HG02938 (cell line): ENCODE data around the gene NMRK2.
"Not testable (repeated sequence)": the region's sequence is repeated elsewhere in the genome, so short reads cannot be mapped to it uniquely, and the experiment has no call there.

Experiments
- ATAC-seq: cut with Tn5 transposase; IDR thresholded peaks from one replicate; pipeline ENCODE4 v1.9.1; 2021; ENCODE audit warnings: mild to moderate bottlenecking, moderate library complexity; ENCODE audit not compliant: unreplicated experiment

The NMRK2 gene

GRCh38 chr19:3963458-3964255 is 30.8 kb downstream of the NMRK2 start:
- no peak for ATAC-seq

DNA sequence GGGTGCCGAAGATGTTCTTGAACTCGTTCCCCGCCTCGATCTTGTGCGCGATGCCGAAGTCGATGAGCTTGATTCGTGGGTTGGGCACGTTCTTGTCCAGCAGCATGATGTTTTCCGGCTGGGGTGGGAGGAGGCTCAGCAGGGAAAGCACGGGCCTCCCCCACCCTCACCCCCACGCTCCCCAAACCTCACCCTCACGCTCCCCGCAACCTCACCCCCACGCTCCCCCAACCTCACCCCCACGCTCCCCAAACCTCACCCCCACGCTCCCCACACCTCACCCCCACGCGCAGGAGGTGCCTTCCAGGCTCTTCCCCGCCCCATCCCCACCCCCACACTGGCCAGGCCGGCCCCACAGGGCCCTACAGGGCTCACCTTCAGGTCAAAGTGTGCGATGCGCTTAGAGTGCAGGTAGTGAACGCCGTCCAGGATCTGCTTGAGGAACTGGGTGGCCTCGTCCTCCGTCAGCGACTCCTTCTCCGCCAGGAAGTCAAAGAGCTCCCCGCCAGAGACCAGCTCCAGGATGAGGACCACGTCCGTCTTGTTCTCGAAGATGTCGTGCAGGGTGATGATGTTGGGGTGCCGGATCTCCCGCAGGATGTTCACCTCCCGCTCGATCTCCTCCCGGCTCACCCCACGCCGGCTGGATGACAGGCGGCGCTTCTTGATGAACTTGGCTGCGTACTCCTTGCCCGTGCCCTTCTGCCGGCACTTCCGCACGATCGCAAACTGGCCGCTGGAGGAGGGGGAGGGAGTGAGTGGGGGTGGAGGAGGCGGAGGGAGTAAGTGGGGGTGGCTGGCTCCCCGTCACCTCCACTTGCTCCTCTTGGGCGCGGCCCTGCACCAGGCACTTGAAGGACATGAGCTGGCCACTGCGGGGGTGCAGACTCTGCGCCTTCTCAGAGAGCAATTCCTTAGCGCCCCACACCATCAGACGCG is 31.7 kb downstream of the NMRK2 start:
- no peak for ATAC-seq

DNA sequence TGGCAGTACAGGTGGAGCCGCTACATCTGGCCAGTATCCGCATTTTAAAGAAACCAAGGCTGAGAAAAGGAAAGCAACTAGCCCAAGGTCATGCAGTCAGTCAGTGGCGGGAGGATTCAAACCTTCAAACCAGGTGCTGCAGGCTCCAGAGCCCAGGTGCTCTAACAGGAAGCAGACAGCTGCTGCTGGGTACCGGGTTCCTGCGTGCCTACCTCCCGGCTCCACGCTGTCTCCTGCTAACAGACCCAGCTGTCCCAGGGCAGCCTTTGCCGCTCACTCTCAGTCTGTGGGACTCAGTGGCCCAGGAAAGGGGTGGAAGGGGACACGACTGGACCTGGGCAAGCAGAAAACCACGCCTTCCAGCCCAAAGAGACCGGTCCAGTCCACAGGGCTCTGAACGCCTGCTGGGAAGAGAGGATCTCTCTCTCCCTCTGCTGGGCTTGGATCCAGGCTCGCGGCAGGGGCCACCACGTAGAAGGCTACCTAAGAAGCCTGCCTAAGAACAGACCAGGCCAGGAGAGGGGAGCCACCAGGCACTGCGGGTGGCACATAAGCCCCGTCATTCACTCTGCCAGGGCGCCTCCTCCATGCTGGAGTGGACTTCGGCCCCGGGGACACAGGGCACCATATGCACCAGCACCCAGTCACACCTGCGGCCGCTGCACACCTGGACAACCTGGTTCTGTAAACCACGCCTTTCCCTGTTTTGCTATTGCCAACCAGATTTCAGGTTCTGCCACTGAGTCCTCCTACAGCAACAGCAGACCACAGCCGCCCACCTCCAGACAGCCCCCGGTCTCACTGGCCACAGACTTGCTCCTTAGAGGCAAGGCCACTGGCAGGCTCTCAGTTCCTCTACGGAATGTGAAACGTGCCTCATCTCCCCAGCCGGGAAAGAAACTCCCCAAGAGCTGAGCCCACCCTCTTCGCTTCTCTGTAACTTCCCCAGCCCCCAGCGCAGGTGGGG is 33.5 kb downstream of the NMRK2 start:
- ATAC-seq = no peak

- ATAC-seq = not testable (repeated sequence)
Observed at GRCh38 chr19:3967983-3968382, 35.1 kb downstream of the NMRK2 start.

DNA sequence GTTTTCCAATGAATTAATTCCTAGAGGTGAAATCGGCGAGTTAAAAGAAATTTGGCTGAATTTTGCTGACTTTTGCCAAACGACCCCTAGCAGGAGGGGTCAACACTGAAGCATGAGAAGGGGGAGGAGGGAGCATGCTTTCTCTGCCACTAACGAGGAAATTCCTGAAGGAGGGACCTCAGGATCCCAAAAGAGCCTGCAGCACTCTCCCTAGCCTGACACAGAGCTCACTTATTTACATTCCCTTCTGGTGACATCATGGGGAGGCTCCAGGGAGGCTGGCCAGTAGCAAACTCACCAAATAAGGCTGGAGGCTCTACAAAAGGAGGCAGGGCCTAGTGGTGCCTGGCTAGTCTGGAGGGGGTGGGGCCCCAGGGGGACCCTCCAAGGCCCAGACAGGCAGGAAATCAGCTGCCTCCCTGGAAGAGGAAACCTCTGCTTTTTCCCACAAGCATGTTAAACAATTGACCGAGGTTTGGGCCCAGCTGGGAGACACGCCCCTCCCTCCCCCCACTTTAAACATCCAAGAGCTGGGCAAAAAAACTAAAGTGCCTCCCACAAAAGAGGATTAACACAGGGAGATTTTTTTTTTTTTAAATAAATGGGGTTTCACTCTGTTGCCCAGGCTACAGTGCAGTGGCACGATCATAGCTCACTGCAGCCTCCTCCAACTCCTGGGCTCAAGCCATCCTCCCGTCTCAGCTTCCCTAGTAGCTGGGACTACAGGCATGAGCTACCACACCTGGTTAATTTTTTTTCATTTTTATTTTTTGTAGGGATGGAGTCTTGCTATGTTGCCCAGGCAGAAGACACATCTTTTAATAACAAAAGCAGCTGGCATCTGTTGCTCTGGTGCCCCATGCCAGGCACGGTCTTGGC is 35.9 kb downstream of the NMRK2 start:
- ATAC-seq = no peak

- ATAC-seq = no peak
Observed at GRCh38 chr19:3969435-3970312, 36.8 kb downstream of the NMRK2 start.

DNA sequence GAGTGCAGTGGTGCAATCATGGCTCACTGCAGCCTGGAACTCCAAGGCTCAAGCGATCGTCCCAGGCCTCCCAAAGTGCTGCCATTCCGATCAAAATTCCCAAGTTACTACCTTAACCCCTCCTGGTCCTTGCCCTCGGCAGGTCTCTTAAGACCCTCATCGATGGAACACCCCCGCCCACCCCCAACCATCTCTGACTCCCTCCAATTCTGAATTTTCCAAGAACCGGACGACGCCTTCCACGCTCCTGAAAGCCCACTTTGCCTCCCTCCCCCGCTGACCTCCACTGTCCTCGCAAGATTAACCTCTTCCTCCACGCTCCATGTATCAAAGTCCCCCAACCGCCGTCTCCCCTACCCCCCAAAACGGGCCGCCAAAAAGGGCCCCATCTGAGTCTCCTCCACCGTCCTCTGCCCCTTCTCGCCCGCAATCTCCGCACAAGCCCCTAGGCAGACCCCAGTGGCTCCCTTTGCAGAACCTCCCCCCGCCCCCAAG is 37.5 kb downstream of the NMRK2 start:
- ATAC-seq = no peak

- peak; percentile 82 for ATAC-seq
Observed at GRCh38 chr19:3970808-3971598, 38.1 kb downstream of the NMRK2 start, which contains the start of gene DAPK3. Gene DAPK3, minus strand, starts transcription at chr19:3971099. Its CDS starts 1,364 bp downstream, at chr19:3969735.

GRCh38 chr19:3975144-3975543 is 42.3 kb downstream of the NMRK2 start:
- no peak for ATAC-seq

DNA sequence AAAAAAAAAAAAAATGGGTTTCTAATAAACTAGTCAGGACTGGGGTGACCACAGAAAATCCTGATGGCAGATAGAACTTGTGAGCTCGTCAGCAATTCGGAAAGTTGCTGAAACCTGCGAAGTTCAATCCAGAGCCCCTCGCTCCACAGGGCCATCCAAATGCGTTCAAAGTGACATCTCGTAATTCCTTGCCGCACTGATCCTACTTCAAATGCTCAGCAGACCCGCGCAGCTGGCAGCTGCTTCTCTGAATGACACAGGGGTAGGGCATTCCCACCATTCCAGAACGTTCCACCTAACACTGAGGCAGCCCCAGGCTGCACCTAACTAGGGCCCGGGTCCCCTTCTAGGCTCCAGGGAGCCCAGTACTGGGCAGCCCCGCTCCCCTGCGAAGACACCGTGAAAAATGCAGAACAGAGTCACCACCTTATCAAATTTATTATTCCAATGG is 42.8 kb downstream of the NMRK2 start:
- no peak for ATAC-seq

DNA sequence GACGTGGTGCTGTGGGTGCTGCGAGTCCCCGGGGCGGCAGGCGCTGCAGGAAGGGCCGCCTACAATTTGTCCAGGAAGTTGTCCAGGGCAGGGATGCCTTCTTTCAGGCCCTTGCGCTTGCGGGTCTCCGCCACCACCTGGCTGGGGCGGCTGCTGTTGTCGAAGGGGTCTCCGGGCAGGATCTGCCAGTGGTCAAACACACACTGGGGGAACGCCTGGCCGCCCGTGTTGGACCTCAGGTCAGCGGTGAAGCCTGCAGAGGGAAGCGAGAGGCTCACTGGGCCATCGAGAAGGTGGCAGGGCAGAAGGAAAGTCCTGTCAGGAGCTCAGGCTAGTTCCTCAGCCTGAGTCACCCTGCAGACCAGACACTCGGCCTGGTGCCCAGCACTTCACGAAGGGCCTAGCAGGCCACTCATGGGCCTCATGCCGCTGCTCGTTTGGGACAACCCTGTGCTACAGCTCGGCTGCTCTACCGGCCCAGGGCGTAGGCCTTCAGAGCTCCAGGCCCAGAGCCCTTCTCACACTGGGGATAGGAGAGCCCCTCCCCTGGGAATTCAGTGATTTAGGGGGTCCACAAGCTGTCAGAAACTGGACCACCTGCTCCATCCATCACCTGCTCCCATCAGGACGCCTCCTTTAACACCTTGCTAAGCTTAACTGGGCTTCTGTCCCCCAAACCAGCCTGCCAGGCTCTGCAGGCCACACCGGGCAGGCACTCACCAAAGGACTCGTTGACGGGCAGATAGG is 43.8 kb downstream of the NMRK2 start:
- ATAC-seq = no peak

DNA sequence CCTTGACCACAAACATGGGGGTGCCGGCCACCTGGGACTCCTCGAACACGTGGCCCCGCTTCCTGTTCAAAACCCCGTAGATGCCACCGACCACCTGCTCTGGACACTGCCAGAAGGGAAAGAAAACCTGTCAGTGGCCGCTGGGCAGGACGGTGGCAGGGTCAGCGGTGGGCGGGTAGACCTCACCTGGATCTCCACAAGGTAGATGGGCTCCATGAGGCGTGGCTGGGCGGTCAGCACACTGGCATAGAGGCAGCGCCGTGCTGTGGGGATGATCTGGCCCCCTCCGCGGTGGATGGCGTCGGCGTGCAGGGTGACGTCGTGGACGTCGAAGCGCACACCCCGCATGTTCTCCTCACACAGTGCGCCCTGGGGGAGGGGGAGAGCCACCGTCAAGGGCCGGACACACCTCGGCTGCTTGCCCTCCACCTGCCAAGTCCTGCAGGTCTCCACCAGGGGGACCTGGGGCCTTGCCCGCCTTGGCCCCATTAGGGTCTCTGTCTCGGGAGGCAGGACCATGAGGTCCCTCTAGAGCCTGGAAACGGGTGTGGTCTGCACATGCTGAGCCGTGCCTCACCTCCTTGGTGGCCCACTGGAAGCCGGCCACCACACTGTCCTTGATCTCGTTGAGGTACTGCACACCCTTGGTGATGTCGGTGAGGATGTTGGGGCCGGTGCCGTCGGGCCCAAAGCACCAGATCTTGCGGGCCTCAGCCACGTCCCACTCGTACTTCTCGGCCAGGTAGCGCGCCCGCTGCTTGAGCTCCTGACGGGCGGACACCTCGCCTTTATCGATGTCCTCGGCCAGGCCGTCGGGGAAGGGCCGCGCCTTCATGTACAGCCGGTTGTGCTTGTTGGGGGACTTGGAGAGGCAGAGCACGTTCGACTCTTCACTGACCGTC is 44.6 kb downstream of the NMRK2 start:
- ATAC-seq = no peak

DNA sequence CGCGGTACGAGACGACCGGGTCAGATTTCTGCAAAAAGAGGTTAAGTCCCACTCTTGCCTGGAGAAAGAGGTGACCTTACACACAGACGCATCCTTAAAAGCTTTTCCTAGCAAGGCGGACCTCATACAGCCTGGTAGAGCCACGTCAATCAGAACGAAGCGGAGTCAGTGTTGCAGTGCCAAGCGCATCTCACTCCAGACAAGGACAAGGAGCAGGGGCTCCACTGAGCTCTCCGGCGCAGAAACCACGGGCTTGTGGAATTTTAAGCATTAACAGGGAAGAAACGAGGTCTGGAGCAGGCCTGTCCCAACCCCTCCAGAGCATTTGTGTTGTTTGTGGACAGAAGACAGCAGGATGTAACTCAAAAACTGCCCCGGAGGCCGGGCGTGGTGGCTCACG is 45.3 kb downstream of the NMRK2 start:
- ATAC-seq = no peak

- no peak for ATAC-seq
Observed at GRCh38 chr19:3979289-3979673, 46.4 kb downstream of the NMRK2 start.

GRCh38 chr19:3979674-3980352 is 46.9 kb downstream of the NMRK2 start:
- ATAC-seq = no peak
